Osteocyte (in vitro differentiated cells): ENCODE results near the gene SCART1. TPM values are rescaled to one million over a fixed set of nuclear protein-coding genes. Genes with fewer than 3 reads are reported as not detected.
A peak's percentile ranks its signal among the peaks of the same experiment; 100 is the strongest.

Experiments
- DNase-seq: peaks from one replicate; pipeline ENCODE4 v3.0.0; 2021; ENCODE audit warnings: mixed read lengths; ENCODE audit not compliant: unreplicated experiment; ENCODE audit errors: extremely low spot score
- H3K27ac Mint-ChIP-seq: one replicate; pipeline ENCODE4 v1.8.0; 2021; ENCODE audit warnings: mild to moderate bottlenecking, mixed read lengths; ENCODE audit not compliant: unreplicated experiment
- H3K27me3 Mint-ChIP-seq: one replicate; pipeline ENCODE4 v1.8.0; 2021; ENCODE audit warnings: mixed read lengths; ENCODE audit not compliant: unreplicated experiment
- H3K36me3 Mint-ChIP-seq: one replicate; pipeline ENCODE4 v1.8.0; 2021; ENCODE audit warnings: mixed read lengths; ENCODE audit not compliant: unreplicated experiment
- H3K4me1 Mint-ChIP-seq: one replicate; pipeline ENCODE4 v1.8.0; 2021; ENCODE audit warnings: mixed read lengths; ENCODE audit not compliant: unreplicated experiment
- H3K4me3 Mint-ChIP-seq: one replicate; pipeline ENCODE4 v1.8.0; 2021; ENCODE audit warnings: mild to moderate bottlenecking, moderate library complexity, mixed read lengths; ENCODE audit not compliant: unreplicated experiment
- H3K9me3 Mint-ChIP-seq: one replicate; pipeline ENCODE4 v1.8.0; 2021; ENCODE audit warnings: mixed read lengths; ENCODE audit not compliant: unreplicated experiment
- total RNA-seq: library from RNA; stranded (reverse); gene quantifications from 2 replicates; pipeline ENCODE4 v1.2.1, GENCODE V29; 2021
- TF ChIP-seq, protein P1 (sequence below): fragments of 200-600 bp; sonication (generic); IDR thresholded peaks from 2 replicates; pipeline ENCODE4 v1.5.0; 2021; ENCODE audit warnings: antibody characterized with exemption, mild to moderate bottlenecking, moderate library complexity

The SCART1 gene
- total RNA-seq, 1 donor from 2014 or later = 3.2 TPM

DNA sequence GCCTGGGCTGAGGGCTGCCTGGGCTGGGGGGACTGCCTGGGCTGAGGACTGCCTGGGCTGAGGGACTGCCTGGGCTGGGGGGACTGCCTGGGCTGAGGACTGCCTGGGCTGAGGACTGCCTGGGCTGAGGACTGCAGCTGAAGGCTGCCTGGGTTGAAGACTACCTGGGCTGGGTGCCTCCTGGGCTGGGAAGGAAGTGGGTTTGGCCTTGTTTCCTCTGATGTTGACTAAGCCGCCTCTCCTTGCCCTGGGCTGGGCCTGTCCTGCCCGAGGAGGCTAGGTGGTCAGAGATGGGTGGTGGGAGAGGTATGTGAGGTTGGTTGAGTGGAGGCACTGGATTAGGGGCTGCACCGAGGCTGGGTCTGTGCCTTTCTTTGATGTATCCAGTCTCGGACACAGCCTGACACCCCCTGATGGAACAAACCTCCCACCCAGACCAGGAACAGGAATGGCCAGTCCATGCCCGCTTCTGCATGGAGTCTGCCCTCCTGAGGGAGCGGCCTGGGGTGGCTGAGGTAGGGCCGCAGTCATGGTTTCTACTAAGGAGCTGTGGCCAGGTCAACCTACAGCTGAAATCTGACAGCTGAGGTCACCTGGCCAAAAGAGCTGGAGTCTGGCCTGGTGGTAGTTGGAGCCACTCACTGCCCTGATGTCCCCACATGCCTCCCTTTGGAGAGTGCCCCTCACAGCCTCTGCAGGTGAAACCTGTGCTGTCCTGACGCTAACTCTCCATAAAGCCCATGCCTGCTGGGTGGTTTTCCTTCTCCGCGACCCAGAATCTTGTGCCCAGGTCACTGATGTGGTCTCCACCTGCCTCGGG is 22.3 kb downstream of the SCART1 start:
- H3K4me3 Mint-ChIP-seq = no peak overlapping the region
- peaks cover 4% of the 10 kb centered on the region for H3K9me3 Mint-ChIP-seq

DNA sequence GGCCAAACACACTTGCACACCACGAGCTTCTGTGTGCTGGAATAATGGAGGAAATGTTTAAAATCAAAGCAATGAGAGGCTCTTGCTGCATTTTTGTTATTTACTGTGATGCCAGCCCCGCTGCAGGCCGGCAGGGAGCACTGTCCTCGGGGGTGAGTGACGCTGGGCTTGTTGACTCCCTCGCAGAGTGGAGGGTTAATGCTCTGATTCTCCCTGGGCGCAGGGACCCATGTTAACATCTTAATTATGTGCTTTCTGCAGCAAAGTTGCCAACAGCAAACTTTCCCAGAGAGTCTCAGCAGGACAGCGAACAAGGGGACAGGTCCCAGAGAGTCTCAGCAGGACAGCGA is 22.9 kb downstream of the SCART1 start:
- no peaks in the 10 kb centered on the region for H3K36me3 Mint-ChIP-seq
- no peaks in the 10 kb centered on the region for H3K27me3 Mint-ChIP-seq

More for the DNA sequence above, 22.3 kb downstream of the SCART1 start:
- H3K4me1 Mint-ChIP-seq = no peaks in the 10 kb centered on the region
- H3K27ac Mint-ChIP-seq = no peak overlapping the region
- TF ChIP-seq, protein P1, sequence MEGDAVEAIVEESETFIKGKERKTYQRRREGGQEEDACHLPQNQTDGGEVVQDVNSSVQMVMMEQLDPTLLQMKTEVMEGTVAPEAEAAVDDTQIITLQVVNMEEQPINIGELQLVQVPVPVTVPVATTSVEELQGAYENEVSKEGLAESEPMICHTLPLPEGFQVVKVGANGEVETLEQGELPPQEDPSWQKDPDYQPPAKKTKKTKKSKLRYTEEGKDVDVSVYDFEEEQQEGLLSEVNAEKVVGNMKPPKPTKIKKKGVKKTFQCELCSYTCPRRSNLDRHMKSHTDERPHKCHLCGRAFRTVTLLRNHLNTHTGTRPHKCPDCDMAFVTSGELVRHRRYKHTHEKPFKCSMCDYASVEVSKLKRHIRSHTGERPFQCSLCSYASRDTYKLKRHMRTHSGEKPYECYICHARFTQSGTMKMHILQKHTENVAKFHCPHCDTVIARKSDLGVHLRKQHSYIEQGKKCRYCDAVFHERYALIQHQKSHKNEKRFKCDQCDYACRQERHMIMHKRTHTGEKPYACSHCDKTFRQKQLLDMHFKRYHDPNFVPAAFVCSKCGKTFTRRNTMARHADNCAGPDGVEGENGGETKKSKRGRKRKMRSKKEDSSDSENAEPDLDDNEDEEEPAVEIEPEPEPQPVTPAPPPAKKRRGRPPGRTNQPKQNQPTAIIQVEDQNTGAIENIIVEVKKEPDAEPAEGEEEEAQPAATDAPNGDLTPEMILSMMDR = no peak
- no peaks in the 10 kb centered on the region for H3K36me3 Mint-ChIP-seq
- no peaks in the 10 kb centered on the region for H3K27me3 Mint-ChIP-seq
- peak; percentile 78 for DNase-seq

DNA sequence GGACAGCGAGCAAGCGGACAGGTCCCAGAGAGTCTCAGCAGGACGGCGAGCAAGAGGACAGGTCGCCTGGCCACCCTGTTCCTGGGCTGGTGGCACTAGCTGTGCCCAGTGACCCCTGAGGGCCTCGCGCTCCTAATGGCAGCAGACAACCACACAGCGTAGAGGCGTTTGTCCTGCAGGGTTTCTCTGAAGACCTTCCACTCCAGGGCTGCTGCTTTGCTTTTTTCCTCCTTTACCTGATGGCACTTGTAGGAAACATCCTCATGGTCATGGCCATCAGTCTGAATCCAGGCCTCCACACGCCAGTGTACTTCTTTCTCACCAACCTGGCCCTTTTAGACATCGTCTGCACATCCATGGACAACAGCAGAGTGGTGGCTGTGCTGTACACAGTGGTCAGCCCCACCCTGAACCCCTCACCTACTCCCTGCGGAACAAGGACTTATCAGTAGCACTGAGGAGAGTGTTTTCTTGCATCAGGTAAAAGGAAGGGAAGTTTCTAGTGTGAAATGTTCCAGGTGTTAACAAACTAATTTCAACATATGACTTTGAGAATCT is 27.4 kb downstream of the SCART1 start:
- Mint-ChIP-seq H3K36me3 (no peaks in the 10 kb centered on the region), H3K9me3 (peaks cover 27% of the 10 kb centered on the region), H3K27me3 (no peaks in the 10 kb centered on the region), H3K4me3 (no peak overlapping the region), H3K27ac (no peak overlapping the region), H3K4me1 (no peaks in the 10 kb centered on the region)
- TF ChIP-seq, protein P1 = no peak
- peak; percentile 64 for DNase-seq

More for the DNA sequence above, 22.9 kb downstream of the SCART1 start:
- no peaks in the 10 kb centered on the region for H3K4me1 Mint-ChIP-seq
- H3K4me3 Mint-ChIP-seq = no peak overlapping the region
- TF ChIP-seq, protein P1 = no peak
- peak; percentile 62 for DNase-seq
- H3K27ac Mint-ChIP-seq = no peak overlapping the region
- H3K9me3 Mint-ChIP-seq = no peaks in the 10 kb centered on the region

DNA sequence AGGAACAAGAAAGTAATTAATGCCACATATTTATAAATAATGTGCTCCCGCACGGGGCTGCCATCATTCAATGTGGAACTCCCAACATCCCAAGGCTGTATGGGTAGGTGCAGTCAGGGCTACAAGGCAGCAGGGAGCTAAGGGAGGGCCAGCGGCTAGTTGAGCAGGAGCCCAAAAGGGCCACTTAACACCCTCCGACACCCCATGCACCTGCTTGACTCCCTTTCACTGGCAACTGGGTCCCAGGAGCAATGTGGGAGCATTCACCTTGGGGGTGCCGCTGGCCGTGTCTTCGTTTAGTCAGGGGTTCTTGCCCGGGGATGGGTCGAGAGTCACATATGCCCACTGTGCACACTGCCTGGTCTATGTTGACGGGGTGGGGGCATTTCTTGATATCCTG is 27.9 kb downstream of the SCART1 start:
- no peaks in the 10 kb centered on the region for H3K36me3 Mint-ChIP-seq
- no peak overlapping the region for H3K27ac Mint-ChIP-seq
- H3K4me1 Mint-ChIP-seq = no peaks in the 10 kb centered on the region
- H3K27me3 Mint-ChIP-seq = no peaks in the 10 kb centered on the region
- TF ChIP-seq, protein P1 = no peak
- H3K9me3 Mint-ChIP-seq = peaks cover 32% of the 10 kb centered on the region
- H3K4me3 Mint-ChIP-seq = no peak overlapping the region
- DNase-seq = peak; percentile 57

DNA sequence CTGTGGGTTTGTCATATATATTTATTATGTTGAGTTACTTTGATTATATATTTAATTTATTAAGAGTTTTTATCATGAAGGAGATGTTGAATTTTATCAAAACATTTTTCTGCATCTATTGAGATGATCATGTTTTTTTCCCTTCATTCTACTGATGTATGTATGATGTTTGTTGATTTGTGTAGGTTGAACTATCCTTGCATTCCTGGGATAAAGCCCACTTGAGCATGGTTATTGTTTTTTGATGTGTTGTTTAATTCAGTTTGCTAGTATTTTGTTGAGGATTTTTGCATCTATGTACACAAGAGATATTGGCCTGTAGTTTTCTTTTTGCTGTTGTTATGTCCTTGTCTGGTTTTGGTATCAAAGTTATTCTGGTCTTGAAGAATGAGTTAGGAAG is 31.1 kb downstream of the SCART1 start:
- no peaks in the 10 kb centered on the region for H3K27me3 Mint-ChIP-seq
- TF ChIP-seq, protein P1 = no peak
- H3K4me3 Mint-ChIP-seq = no peak overlapping the region
- H3K4me1 Mint-ChIP-seq = no peaks in the 10 kb centered on the region
- H3K36me3 Mint-ChIP-seq = no peaks in the 10 kb centered on the region
- no peak for DNase-seq
- H3K27ac Mint-ChIP-seq = no peak overlapping the region
- peaks cover 45% of the 10 kb centered on the region for H3K9me3 Mint-ChIP-seq
